LoVo (cell line): Measurements from ENCODE around the gene TRIP4.
"Not testable (repeated sequence)": the region's sequence is repeated elsewhere in the genome, so short reads cannot be mapped to it uniquely, and the experiment has no call there.

ENCODE experiments used
- DNase-seq: peaks from one replicate; pipeline ENCODE4 v3.0.0-alpha.2; 2016; ENCODE audit warnings: low spot score

Gene TRIP4

GRCh38 chr15:64381000-64381751, 6.5 kb upstream of the TRIP4 start, which contains the start of gene PCLAF:
PCLAF (minus strand) TSS chr15:64381441; CDS start chr15:64381371, 70 bp downstream.
- peak; percentile 99 for DNase-seq

DNA sequence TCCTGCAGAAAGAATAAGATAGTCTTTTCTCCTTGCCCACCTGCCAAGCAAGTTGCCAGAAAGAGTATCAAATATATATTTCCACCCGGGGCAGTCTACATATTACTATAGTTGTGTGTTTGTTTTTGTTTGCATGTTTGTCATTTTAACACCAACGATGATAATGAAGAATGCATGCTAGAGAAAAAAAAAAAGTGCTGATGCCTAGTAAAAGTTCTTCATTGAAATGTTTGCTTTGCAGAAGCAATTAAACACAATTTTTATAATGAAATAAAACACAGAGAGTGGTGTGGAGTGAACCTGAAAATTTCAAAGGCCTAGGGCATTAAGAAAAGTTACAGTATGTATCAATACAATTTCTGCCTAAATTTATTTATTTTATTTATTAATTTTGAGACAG, 3.9 kb upstream of the TRIP4 start:
- no peak for DNase-seq

DNA sequence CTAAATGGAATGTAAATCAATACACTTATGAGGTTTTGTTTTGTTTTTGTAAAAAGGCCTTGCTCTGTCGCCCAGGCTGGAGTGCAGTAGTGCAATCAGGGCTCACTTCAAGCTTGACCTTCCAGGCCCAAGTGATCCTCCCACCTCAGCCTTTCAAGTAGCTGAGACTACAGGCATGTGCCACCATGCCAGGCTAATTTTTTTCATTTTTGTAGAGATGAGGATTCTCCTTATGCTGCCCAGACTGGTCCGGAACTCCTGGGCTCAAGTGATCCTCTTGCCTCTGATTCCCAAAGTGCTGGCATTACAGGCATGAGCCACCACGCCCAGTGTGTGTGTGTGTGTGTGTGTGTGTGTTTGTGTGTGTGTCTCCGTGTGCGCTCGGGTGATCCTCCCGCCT, 1.3 kb upstream of the TRIP4 start:
- no peak for DNase-seq

- DNase-seq: no peak
These were observed 1.4 kb downstream of the TRIP4 start for GRCh38 chr15:64389036-64389435.

DNA sequence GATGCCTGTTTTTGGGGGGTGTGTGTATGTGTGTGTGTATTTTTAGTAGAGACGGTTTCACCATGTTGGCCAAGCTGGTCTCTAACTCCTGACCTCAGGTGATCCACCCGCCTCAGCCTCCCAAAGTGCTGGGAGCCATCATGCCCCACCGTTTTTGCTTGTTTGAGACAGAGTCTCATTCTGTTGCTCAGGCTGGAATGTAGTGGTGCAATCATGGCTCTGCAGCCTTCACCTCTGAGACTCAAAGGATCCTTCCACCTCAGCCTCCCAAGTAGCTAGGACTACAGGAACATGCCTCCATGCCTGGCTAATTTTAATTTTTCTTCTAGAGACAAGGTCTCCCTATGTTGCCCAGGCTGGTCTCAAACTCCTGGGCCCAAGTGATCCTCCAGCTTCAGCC, 4.8 kb downstream of the TRIP4 start:
- DNase-seq: not testable (repeated sequence)

DNA sequence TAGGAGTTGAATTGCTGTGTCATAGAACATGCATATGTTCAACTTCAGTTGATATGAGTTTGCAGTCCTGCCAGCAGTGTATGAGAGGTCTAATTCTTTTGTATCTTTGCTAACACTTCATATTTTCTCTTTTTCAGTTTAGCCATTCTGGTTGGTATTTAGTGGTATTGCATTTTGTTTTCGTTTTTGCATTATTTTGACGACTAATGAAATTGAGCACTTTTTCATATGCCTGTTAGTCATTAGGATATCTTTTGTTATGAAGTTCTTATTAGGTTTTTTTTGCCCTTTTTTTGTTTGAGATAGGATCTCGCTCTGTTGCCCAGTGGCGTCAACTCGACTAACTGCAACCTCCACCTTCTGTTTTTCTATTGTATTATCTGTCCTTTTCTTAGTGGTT, 9.2 kb downstream of the TRIP4 start:
- no peak for DNase-seq

GRCh38 chr15:64398575-64398974, 10.9 kb downstream of the TRIP4 start:
- DNase-seq: no peak

GRCh38 chr15:64400583-64400982, 12.9 kb downstream of the TRIP4 start:
- no peak for DNase-seq

GRCh38 chr15:64412216-64412615, 24.6 kb downstream of the TRIP4 start:
- DNase-seq: no peak

DNA sequence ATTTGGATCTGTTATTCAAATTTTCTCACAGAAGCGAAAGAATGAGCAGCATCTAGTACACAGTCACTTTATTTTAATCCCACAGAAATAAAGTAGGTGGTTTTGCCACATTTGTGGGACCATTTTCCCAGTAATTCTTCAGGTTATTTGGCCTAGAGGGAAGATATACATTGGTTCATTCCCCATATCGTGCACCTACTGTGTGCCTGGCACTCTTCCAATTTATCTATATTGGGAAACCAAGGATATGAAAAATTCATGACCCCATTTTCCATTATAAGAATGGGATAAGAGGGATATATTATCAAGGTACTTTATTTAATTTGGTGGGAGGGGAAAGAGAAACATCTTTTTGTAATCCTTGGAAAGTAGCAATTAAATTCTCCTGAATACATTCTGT, 35.1 kb downstream of the TRIP4 start:
- DNase-seq: no peak

DNA sequence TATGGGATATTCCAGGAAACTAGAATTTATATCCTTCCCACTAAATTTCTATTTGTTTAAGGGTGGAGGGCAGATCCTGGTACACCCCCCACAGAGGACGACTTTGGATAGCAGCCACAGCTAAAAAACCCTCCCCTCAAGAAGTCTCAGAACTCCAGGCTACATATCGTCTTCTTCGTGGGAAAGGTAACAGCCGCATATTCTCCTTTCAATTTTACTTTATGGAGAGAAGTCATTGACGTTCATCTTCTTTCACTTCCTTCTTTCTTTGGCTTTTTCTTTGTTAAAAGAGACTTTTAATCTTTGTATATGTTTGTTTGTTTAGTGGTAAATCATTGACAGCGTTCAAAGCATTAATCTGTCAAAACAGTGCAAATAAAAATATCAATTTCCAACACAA, 36.3 kb downstream of the TRIP4 start:
- no peak for DNase-seq

GRCh38 chr15:64425221-64425620, 37.6 kb downstream of the TRIP4 start:
- DNase-seq: no peak

DNA sequence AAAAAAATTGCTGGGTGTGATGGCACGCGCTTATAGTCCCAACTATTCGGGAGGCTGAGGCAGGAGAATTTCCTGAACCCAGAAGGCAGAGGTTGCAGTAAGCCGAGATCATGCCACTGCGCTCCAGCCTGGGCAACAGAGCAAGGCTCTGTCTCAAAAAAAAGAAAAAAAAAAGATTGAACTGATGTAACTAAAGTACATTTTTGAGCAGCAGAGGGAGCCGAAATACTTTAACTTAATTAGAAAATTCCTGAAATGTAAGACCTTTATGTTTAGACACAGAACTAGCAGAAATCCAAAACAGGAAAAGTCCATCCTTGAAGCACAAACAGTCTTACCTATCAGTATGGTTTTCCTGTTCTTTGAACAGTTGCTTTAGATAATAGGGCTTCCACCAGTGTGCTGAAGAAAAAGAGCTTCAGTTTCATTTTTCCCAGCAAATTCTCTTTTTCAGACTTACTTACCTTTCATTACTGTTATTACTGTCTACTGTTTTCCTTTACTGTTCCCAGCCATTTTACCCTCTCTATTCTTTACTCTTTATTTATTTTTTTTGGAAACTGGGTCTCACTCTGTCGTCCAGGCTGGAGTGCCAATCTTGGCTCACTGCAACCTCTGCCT, 39.3 kb downstream of the TRIP4 start:
- peak; percentile 15 for DNase-seq

DNA sequence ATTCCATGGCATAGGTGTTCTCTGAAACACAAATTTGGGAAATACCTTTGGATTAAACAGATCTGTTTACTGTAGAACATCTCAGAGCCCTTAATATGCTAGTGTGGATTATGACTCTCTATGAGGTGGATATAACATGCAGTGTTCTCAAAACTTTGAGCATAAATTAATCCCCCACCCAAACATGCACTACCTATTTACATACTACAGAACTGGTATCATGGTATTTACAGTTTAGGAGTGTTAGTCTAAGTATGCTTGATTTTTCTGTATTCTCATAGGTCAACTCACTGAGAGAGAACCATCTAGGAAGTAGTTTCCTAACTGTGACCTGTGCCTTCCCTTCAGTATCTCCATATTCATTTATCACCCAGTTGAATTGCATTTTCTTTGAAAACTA, 41.8 kb downstream of the TRIP4 start:
- no peak for DNase-seq

- DNase-seq: no peak
These were observed 42.5 kb downstream of the TRIP4 start for GRCh38 chr15:64430000-64430735.

DNA sequence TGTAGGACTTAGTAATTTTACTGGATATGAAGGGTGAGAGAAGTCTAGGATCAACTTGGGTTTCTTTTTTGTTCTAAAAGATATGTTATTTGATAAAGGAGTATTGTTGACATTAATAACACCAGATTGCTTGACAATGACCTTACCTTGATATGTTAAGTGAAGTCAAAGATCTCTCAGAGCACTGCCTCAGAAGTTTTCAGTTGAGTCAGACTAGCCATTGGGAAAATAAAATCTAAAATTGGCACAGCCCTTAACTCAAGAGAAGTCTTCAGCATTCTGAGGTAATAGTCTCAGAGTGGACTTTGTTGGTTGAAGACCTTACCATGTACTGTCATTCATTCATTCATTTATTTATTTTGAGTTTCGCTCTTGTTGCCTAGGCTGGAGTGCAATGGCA, 50.3 kb downstream of the TRIP4 start:
- no peak for DNase-seq

GRCh38 chr15:64438653-64439447, 51.2 kb downstream of the TRIP4 start:
- no peak for DNase-seq

DNA sequence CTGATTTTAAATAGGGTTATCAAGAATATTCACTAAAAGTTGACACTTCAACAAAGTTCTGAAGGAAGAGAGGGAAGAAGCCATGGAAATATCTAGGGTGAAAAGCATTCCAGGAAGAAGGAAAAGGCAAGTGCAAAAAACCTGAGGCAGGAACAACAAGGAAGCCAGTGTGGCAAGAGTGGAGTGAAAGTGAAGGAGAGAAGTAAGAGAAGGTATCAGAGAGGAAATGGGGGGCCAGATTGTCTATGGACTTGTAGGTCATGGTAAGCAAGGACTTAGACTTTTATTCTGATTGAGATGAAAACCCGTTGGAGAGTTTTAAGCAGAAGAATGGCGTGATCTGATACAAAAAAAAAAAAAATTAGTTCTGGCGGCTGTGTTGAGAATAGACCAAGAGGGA, 54.2 kb downstream of the TRIP4 start:
- no peak for DNase-seq

DNA sequence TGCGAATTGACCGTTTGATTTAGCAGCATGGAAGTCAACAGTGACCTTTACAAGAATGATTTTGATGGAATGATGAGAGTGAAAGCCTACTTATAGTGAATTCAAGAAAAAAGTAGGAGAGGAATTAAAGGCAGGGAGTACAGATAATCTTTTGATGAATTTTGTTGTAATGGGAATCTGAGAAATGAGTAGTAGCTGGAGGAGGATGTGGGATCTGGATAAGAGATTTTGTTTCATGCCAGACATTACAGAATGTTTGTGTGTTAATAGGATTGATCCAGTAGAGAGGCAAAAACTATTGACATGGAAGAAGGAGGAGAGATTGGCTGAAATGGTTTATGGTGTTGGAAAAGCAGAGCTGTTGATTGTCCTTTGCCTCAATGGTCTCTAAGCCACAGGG, 55.4 kb downstream of the TRIP4 start:
- no peak for DNase-seq

GRCh38 chr15:64443747-64444621, 56.3 kb downstream of the TRIP4 start:
- DNase-seq: peak; percentile 70

DNA sequence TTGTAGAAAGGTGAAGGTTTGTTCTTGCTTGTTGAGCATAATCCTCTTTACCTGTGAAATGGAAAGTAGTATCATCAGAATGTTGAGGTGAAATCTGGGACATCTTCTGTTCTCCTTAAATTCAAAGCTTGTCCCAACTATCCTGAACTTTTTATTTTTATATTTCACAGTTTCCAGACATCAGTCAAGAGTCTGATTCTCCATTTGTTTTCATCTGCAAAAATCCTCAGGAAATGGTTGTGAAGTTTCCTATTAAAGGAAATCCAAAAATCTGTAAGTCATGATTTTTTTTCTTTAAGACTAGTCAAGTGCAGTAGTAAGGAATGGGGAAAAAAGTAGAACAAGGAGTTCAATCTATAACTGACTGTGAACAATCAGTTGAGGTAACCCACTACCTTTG, 57.2 kb downstream of the TRIP4 start:
- no peak for DNase-seq
